Right cardiac atrium (tissue), 5 donors: ENCODE data around the gene TMEM200B. TPM values are rescaled to one million over a fixed set of nuclear protein-coding genes. Genes with fewer than 3 reads are reported as not detected.
"Not testable (repeated sequence)": the region's sequence is repeated elsewhere in the genome, so short reads cannot be mapped to it uniquely, and the experiment has no call there.

Experiments
- ATAC-seq, 2 donors: fragments of 200-7000 bp; cut with Tn5 transposase; one replicate each; pipeline versions ENCODE4 v1.8.0 to v1.9.1; 2020; ENCODE audit warnings: moderate library complexity in 2 of 2, mild to moderate bottlenecking in 1 of 2
- DNase-seq, 3 donors: peaks; one replicate each; pipeline ENCODE4 v3.0.0-alpha.2; 2020
- H3K27ac ChIP-seq: one replicate; pipeline ENCODE4 v1.5.1; 2013; ENCODE audit warnings: mild to moderate bottlenecking, low read length, control low read depth, moderate library complexity
- H3K27me3 ChIP-seq: one replicate; pipeline ENCODE4 v1.6.1; 2013; ENCODE audit not compliant: control insufficient read depth, insufficient read depth
- H3K4me1 ChIP-seq: one replicate; pipeline ENCODE4 v1.6.1; 2013; ENCODE audit warnings: low read length; ENCODE audit not compliant: control insufficient read depth, insufficient read depth
- H3K4me3 ChIP-seq: one replicate; pipeline ENCODE4 v1.5.1; 2013; ENCODE audit warnings: low read length, control low read depth
- H3K9me3 ChIP-seq: one replicate; pipeline ENCODE4 v1.6.1; 2013; ENCODE audit warnings: low read length; ENCODE audit not compliant: control insufficient read depth
- WGBS: extraction: QIAGEN DNeasy Blood & Tissue Kit; methylation state at CpG from one replicate; pipeline ENCODE4 v1.1.7; 2013; 5-methylcytosine and 5-hydroxymethylcytosine counted together
- intact Hi-C, 4 donors: fragments of 100-400 bp; cut with DNase I; formaldehyde crosslinking; loops; one replicate each; pipeline versions ENCODE4 v1.11.0 to v1.14.0; 2022 to 2023
- polyA plus RNA-seq: library from polyadenylated mRNA; stranded (reverse); fragments of 200-250 nt; gene quantifications from one replicate; pipeline ENCODE4 v1.2.3, GENCODE V29; 2013
- total RNA-seq, 4 donors: library from RNA; stranded (reverse); fragmentation: NEBNext Ultra II Directional; extraction: Animal tissue kit (Norgen Biotek cat#: 25700); gene quantifications; one replicate each; pipeline ENCODE4 v1.2.1, GENCODE V29; 2021
- donor health status: healthy with polysubstance abuse.
- donor health status: DM: no; HTN: yes; CAD: no.
- donor health status: DM: no; HTN: no; CAD: no.
- donor health status: DM: no; HTN: yes; CAD: no; lungs with severe emphysema.
- donor health status: DM: yes; HTN: yes; CAD: no.

Gene TMEM200B
- total and polyA plus RNA-seq, 5 donors: 2.8 to 4.1 (median 3.8) TPM

DNA sequence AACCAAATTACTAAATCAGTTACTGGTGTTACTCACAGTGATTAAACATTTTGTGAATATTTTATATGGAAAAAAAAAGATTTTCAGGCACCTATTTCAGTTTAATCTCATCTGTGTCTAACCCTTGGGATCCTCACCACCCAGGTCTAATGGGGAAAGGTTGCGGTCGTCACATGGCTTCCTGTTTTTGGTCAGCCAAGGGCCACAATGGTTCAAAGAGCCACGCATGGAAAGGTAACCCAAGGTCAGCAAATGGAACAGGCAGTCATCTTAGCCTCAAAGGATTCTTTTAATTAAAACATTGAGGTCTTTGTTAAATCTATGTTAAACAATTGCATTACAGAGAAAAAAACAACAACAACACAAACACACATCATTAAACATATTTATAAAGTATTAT, 36.1 kb upstream of the TMEM200B start:
- intact Hi-C loops: no loop called here
- no peak for ATAC-seq
- Histone ChIP-seq H3K27ac (no peak overlapping the region), H3K4me3 (no peak overlapping the region), H3K4me1 (peaks cover 11% of the 10 kb centered on the region), H3K9me3 (no peaks in the 10 kb centered on the region), H3K27me3 (no peaks in the 10 kb centered on the region)
- no peak for DNase-seq
- 63% methylated on average over 3 of the region's 3 CpGs for WGBS

DNA sequence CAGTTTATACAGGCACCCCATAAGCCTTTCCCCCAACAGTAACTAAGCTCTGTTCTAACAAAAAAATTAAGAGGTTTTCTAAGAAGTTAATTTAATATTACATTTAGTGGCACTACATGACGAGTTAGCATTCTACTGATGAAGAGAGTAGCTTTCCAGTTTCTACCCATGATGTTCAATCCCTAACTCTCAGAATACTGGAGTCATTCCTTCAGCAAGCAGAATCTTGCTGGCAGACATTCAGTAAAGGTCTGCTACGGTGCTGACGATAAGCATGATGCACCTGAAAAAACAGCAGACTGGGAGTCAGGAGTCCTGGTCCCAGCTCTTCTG, 33.5 kb upstream of the TMEM200B start:
- Histone ChIP-seq H3K4me1 (peaks cover 6% of the 10 kb centered on the region), H3K27me3 (no peaks in the 10 kb centered on the region), H3K4me3 (no peak overlapping the region), H3K9me3 (no peaks in the 10 kb centered on the region), H3K27ac (no peak overlapping the region)
- intact Hi-C loops: no loop called here
- 49% methylated on average over 3 of the region's 3 CpGs for WGBS
- DNase-seq (no peak), ATAC-seq (no peak)

DNA sequence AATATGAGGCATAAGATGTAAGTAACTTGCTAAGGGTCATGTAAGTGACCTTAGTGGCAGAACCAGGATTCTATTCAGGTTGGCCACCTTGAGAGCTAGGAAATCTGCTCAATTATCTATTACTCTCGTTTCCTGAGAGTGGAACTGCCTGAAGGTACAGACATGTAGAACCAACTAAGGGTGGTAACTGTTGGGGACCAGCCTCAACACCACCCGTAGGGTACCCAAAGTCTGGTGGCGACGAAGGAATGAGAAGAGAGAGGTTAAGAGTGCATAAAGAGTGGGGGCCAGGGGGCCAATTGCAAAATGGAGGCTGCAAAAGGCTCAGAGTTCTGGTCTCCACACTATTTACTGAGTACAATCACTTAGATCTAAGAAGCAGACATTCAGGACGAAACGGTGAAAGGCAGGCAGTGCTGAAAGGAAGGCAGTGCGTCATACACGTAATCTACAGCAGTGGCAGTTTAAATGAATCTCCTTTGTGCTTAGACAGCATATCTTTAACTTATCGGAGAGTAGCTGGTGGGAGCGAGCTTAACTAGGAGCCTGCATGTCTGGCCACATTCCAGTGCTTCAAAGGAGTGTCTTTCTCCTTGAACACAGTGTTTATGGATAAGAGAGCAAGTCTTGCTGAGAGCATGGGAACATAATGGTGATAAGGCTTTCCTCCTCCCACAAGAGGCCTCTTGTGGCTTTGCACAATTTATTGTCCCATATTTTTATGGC, 33.0 kb upstream of the TMEM200B start:
- H3K27ac ChIP-seq: peak overlapping the region; percentile 32
- ATAC-seq (peak; percentile 67 to 85), DNase-seq (peak in 1 of 3 donors; percentile 61)
- H3K4me3 ChIP-seq: no peak overlapping the region
- intact Hi-C loops: no loop called here
- H3K27me3 ChIP-seq: no peaks in the 10 kb centered on the region
- WGBS: 20% methylated on average over 10 of the region's 10 CpGs
- H3K4me1 ChIP-seq: peaks cover 6% of the 10 kb centered on the region
- H3K9me3 ChIP-seq: no peaks in the 10 kb centered on the region

DNA sequence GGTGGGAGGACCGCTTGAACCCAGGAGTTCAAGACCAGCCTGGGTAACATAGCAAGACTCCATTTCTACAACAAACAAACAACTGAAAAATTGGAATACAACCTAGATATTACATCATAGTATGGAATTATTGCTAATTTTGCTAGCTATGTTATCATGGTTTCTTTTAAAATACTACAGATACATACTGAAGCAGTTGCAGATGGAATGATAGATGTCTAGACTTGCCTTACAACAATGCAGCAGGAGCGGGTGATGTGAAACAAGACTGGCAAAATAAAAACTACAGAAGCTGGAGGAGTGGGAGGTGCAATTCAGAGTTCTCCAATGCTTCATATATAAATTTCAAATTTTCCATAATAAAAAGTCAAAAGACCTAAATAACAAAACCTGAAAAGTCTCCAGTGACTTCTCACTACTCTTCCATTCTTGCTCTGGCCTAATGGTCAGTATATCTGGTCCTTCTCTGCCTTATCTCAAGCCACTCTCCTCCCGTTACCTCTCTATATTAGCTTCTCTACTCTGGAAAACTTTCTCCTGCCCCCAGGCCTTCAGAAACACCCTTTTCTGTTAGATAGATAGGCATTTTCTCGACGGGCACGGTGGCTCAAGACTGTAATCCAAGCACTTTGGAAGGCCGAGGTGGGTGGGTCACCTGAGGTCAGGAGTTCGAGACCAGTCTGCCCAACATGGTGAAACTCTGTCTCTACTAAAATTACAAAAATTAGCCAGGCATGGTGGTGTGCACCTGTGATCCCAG, 28.5 kb upstream of the TMEM200B start:
- 73% methylated on average over 8 of the region's 8 CpGs for WGBS
- Histone ChIP-seq H3K27me3 (no peaks in the 10 kb centered on the region), H3K4me3 (no peak overlapping the region), H3K9me3 (no peaks in the 10 kb centered on the region), H3K27ac (no peak overlapping the region), H3K4me1 (peaks cover 6% of the 10 kb centered on the region)
- intact Hi-C loops: no loop called here
- no peak for DNase-seq
- no peak for ATAC-seq

DNA sequence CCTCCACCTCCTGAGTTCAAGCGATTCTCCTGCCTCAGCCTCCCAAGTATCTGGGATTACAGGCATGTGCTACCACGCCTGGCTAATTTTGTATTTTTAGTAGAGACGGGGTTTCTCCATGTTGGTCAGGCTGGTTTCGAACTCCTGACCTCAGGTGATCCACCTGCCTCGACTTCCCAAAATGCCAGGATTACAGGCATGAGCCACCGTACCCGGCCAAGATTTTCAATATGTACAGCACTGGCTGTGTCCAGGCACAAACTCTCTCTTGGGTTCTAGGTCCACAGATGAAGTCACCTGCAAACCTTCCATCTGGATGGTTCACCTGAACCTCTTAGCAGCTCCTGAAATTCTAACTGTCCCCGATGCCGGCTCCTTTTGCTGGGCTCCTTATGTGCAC, 26.6 kb upstream of the TMEM200B start:
- H3K9me3 ChIP-seq, H3K4me1 ChIP-seq, H3K4me3 ChIP-seq, ATAC-seq, H3K27ac ChIP-seq, H3K27me3 ChIP-seq, intact Hi-C loops: not testable (repeated sequence)
- DNase-seq: peak in 1 of 3 donors; percentile 8
- WGBS: 98% methylated on average over 9 of the region's 9 CpGs

DNA sequence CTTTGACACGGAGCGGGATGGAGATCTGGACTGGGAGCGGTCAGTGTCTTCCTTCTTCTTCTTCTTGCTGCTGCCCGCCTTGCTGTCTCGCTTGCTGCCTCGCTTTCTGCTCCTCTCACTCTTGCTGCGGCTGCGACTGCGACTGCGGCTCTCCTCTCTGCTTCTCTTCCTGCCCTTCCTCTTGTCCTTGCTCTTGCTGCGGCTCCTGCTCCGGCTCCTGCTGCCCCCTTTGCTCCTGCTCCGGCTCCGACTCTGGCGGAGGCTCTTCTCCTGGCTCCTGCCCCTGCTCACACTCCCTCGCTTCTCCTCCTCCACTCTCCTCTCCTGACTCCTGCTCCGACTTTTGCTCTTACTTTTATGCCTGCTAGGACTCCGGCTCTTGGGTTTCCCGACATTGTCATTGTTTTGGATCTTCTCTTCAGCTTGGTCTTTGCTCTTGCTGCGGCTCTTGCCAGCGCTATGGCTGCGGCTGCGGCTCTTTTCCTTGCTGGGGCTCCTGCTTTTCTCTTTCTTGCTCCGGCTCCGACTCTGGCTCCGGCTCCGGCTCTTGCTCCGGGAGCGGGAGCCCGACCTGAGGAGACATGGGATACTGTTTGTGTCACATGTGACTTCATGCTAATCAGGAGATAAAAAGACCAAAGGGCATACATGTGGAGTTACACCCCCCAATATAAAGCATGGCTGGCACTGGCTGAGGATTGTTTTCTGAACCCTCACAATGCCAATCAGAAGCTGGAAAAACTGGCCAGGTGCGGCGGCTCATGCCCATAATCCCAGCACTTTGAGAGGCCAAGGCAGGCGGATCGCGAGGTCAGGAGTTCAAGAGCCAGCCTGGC, 25.2 kb upstream of the TMEM200B start:
- ATAC-seq (no peak), DNase-seq (peak in 1 of 3 donors; percentile 24)
- H3K27ac ChIP-seq: no peak overlapping the region
- intact Hi-C loops: no loop called here
- no peaks in the 10 kb centered on the region for H3K27me3 ChIP-seq
- no peak overlapping the region for H3K4me3 ChIP-seq
- H3K4me1 ChIP-seq: no peaks in the 10 kb centered on the region
- 96% methylated on average over 35 of the region's 35 CpGs for WGBS
- H3K9me3 ChIP-seq: no peaks in the 10 kb centered on the region

DNA sequence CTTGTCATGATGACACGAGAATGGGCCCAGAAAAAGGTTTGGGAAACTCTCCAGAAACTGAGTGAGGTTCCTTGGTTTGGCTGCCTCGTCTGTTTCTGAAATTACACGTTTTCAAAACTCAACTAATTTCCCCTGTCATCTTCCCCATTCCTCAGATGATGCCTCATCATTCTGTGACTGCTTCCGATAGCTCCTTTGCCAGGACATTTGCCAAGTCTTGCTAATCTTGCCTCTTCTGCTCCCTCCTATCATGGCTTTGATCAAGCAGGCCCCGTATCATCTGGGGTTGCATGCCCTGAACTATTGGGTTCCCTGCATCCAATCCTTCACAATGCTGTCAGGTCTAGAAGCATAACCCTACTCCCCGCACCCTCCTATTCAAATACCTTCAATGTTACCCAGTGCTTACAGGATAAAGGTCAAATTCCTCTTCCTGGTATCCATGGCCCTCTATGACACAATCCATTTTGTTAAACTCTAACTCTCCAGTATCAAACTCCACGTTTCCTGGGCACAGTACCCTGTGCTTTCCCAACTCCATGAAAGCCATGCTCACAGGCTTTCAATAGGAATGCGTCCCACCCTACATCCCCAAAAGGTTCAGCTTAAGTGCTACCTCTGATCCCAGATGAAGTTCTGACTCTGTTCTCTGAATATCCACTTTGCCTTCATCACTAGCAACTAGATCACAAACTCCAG, 22.2 kb upstream of the TMEM200B start:
- no peak overlapping the region for H3K27ac ChIP-seq
- ATAC-seq (peak; percentile 38 to 47), DNase-seq (no peak)
- 55% methylated on average over 8 of the region's 8 CpGs for WGBS
- intact Hi-C loops: no loop called here
- H3K27me3 ChIP-seq: no peaks in the 10 kb centered on the region
- H3K9me3 ChIP-seq: no peaks in the 10 kb centered on the region
- H3K4me1 ChIP-seq: no peaks in the 10 kb centered on the region
- no peak overlapping the region for H3K4me3 ChIP-seq

DNA sequence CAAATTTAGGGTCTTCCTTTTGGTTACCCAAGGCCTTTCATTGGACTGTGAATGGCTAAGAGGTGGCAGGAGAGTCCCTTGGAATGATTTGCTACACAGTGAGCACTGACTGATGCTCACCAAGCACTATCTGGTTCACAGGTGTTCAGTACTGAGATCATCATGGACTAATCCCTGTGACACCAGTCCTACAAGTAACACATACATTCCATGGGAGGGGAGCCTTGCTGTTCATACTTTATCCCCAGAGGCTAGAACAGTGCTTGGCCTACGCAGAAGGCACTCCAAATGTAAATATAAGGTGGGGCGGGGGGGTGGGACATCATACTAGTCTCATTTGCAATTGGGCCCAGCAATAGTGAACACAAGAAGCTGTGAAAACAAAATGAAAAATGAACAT, 20.5 kb upstream of the TMEM200B start:
- no peak overlapping the region for H3K27ac ChIP-seq
- no peak for ATAC-seq
- no peak for DNase-seq
- WGBS: 94% methylated on average over 2 of the region's 2 CpGs
- H3K4me3 ChIP-seq: no peak overlapping the region
- intact Hi-C loops: no loop called here
- no peaks in the 10 kb centered on the region for H3K27me3 ChIP-seq
- no peaks in the 10 kb centered on the region for H3K9me3 ChIP-seq
- H3K4me1 ChIP-seq: no peaks in the 10 kb centered on the region

DNA sequence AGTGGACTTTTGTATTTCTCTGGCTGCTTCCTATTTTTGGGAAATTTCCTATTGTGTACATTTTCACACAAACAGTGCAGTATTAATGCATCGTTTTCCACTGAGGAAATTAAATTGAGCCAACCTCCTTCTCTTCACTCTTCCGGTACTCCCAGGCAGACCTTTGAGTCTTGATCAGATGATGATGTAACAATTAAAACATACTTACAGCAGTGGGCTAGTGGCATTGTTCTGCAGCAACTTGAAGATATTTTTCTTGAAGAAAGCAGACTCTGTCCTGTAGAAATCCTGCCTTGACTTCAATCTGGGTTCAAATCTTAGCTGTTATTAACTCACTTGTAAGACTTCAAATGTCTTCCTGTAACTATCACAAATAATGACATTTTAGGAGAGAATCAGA, 19.0 kb upstream of the TMEM200B start:
- H3K27ac ChIP-seq: no peak overlapping the region
- no peak for DNase-seq
- ATAC-seq: no peak
- H3K4me3 ChIP-seq: no peak overlapping the region
- 79% methylated on average over 2 of the region's 2 CpGs for WGBS
- no peaks in the 10 kb centered on the region for H3K4me1 ChIP-seq
- H3K9me3 ChIP-seq: no peaks in the 10 kb centered on the region
- intact Hi-C loops: no loop called here
- H3K27me3 ChIP-seq: no peaks in the 10 kb centered on the region

DNA sequence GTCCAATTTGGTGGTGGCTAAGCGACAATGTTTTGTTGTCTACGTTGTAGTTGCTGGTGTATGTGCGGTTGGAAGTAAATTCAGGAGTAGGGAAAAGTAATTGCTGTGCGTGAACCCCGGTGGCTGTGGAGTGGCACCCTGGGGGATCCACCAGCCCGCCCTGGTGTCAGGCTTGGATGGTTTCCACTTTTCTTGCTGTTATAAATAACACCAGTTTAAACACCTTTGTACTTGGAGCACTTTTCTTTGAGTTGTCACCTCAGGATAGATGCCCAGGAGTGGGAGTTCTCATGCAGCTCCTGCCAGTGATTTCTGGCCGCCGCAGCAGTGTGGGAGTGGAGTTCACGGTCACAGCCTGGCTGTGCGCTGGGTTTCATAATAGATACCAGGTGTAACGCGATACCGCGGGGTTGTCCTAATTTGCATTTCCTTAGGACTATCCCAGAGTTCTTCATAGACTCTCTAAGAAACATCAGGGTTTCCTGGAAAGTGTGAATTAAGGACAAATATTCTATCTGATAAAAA, 12.8 kb upstream of the TMEM200B start:
- H3K27ac ChIP-seq: no peak overlapping the region
- intact Hi-C loops: no loop called here
- H3K9me3 ChIP-seq: no peaks in the 10 kb centered on the region
- H3K4me3 ChIP-seq: no peak overlapping the region
- WGBS: 32% methylated on average over 14 of the region's 14 CpGs
- ATAC-seq (peak; percentile 58 to 70), DNase-seq (peak in 2 of 3 donors; percentile 68 to 71)
- no peaks in the 10 kb centered on the region for H3K27me3 ChIP-seq
- H3K4me1 ChIP-seq: no peaks in the 10 kb centered on the region
